SK-N-SH (cell line): Measurements from ENCODE around the gene SLC34A3. TPM values are rescaled to one million over a fixed set of nuclear protein-coding genes. Genes with fewer than 3 reads are reported as not detected.

Experiments used
- CTCF ChIA-PET: fragments of 300-600, 350-600 bp; formaldehyde crosslinking; extraction: SDS; loops from one replicate; lab custom pipeline; 2021; lab: Yijun Ruan, JAX
- POLR2A ChIA-PET: fragments of 350-600 bp; sonication (Branson Sonifier 250); formaldehyde crosslinking; extraction: SDS; loops from one replicate; lab custom pipeline; 2020; ENCODE audit warnings: antibody characterized with exemption, inconsistent platforms; lab: Yijun Ruan, JAX
- DNase-seq: peaks from one replicate; pipeline ENCODE4 v3.0.0; 2012
- H2AFZ ChIP-seq: fragments of 200-600 bp; sonication (generic); 2 replicates; pipeline ENCODE4 v1.8.1; 2016; ENCODE audit warnings: antibody characterized with exemption, mild to moderate bottlenecking, low read depth
- H3F3A ChIP-seq: fragments of 200-600 bp; sonication (generic); replicated peaks from 2 replicates; pipeline ENCODE3; 2016; ENCODE audit warnings: antibody characterized with exemption, mild to moderate bottlenecking; ENCODE audit not compliant: insufficient read depth
- H3K27ac ChIP-seq, 2 experiments: fragments of 200-500 bp in 1 of 2; fragments of 200-600 bp in 1 of 2; sonication (Bioruptor generic) in 1 of 2; sonication (generic), shearing (Covaris generic) in 1 of 2; 2 replicates each; pipeline versions ENCODE4 v1.5.1 to v1.6.1; 2014 to 2016; ENCODE audit warnings: low read depth in 2 of 2, inconsistent platforms in 1 of 2, low read length in 1 of 2, mild to moderate bottlenecking in 1 of 2, mixed read lengths in 1 of 2
- H3K27me3 ChIP-seq: fragments of 200-600 bp; sonication (generic), shearing (Covaris generic); 2 replicates; pipeline ENCODE4 v1.6.1; 2016; ENCODE audit warnings: mixed run types; ENCODE audit not compliant: insufficient read depth
- H3K36me3 ChIP-seq, 2 experiments: fragments of 200-500 bp in 1 of 2; fragments of 200-600 bp in 1 of 2; sonication (Bioruptor generic) in 1 of 2; sonication (generic) in 1 of 2; replicated peaks in 1 of 2; 2 replicates each; pipeline versions ENCODE3 to v1.5.1; 2014 to 2016; ENCODE audit warnings: low read length in 1 of 2, mild to moderate bottlenecking in 1 of 2; ENCODE audit not compliant: insufficient read depth in 2 of 2, control insufficient read depth in 1 of 2
- H3K4me1 ChIP-seq, 2 experiments: fragments of 200-500 bp in 1 of 2; fragments of 200-600 bp in 1 of 2; sonication (Bioruptor generic) in 1 of 2; sonication (generic), shearing (Covaris generic) in 1 of 2; 2 replicates each; pipeline versions ENCODE4 v1.5.1 to v1.6.1; 2014 to 2016; ENCODE audit warnings: low read depth in 1 of 2, low read length in 1 of 2, mixed run types in 1 of 2; ENCODE audit not compliant: insufficient read depth in 2 of 2, control insufficient read depth in 1 of 2
- H3K4me2 ChIP-seq: fragments of 200-600 bp; sonication (generic), shearing (Covaris generic); 2 replicates; pipeline ENCODE4 v1.6.1; 2017; ENCODE audit warnings: mixed run types
- H3K4me3 ChIP-seq, 2 experiments: fragments of 200-500 bp in 1 of 2; fragments of 200-600 bp in 1 of 2; sonication (Bioruptor generic) in 1 of 2; sonication (generic), shearing (Covaris generic) in 1 of 2; 2 replicates each; pipeline versions ENCODE4 v1.5.1 to v1.8.1; 2014 to 2016; ENCODE audit warnings: low read depth in 2 of 2, inconsistent platforms in 1 of 2, low read length in 1 of 2, mild to moderate bottlenecking in 1 of 2, mixed read lengths in 1 of 2, moderate library complexity in 1 of 2
- H3K79me2 ChIP-seq: fragments of 200-600 bp; sonication (generic); 2 replicates; pipeline ENCODE4 v1.8.1; 2017; ENCODE audit warnings: mild to moderate bottlenecking; ENCODE audit not compliant: insufficient read depth
- H3K9ac ChIP-seq: fragments of 200-600 bp; sonication (generic); 2 replicates; pipeline ENCODE4 v1.6.1; 2017; ENCODE audit warnings: mixed run types
- H3K9me2 ChIP-seq: fragments of 200-600 bp; sonication (generic); 2 replicates; pipeline ENCODE4 v1.6.1; 2017; ENCODE audit warnings: mixed run types
- H3K9me3 ChIP-seq: fragments of 200-600 bp; sonication (generic); 2 replicates; pipeline ENCODE4 v1.6.1; 2017; ENCODE audit warnings: mixed run types, mild to moderate bottlenecking, moderate library complexity
- H4K20me1 ChIP-seq: fragments of 200-600 bp; sonication (generic); 2 replicates; pipeline ENCODE4 v1.6.1; 2017; ENCODE audit warnings: mild to moderate bottlenecking, mixed run types; ENCODE audit not compliant: insufficient read depth
- CHD2 ChIP-seq: fragments of 150-350 bp; IDR thresholded peaks from 2 replicates; pipeline ENCODE4 v1.6.1; 2018; ENCODE audit warnings: low read length; ENCODE audit not compliant: partially characterized antibody
- ELF1 ChIP-seq: IDR thresholded peaks from 2 replicates; pipeline ENCODE4 v1.4.0; 2012
- EZH2phosphoT487 ChIP-seq: fragments of 200-600 bp; sonication (generic); IDR thresholded peaks from 2 replicates; pipeline ENCODE4 v1.6.1; 2017; ENCODE audit warnings: low read depth, mixed run types, mild to moderate bottlenecking, antibody characterized with exemption, moderate library complexity, borderline replicate concordance
- FOSL2 ChIP-seq: IDR thresholded peaks from 2 replicates; pipeline ENCODE4 v1.4.0; 2012; ENCODE audit warnings: low read depth, mild to moderate bottlenecking, moderate library complexity, borderline replicate concordance
- MXI1 ChIP-seq: IDR thresholded peaks from 2 replicates; pipeline ENCODE4 v1.6.1; 2012; ENCODE audit warnings: mild to moderate bottlenecking, low read depth, low read length, improper control_type of control experiment
- NRF1 ChIP-seq: IDR thresholded peaks from 2 replicates; pipeline ENCODE4 v1.6.1; 2012; ENCODE audit warnings: low read depth, mild to moderate bottlenecking, low read length
- RAD21 ChIP-seq: IDR thresholded peaks from 2 replicates; pipeline ENCODE4 v1.6.1; 2012; ENCODE audit warnings: mild to moderate bottlenecking, low read length
- REST ChIP-seq: IDR thresholded peaks from 2 replicates; pipeline ENCODE4 v1.6.1; 2012; ENCODE audit warnings: mild to moderate bottlenecking, low read depth, low read length, moderate library complexity
- RFX5 ChIP-seq: IDR thresholded peaks from 2 replicates; pipeline ENCODE4 v1.6.1; 2012; ENCODE audit warnings: mild to moderate bottlenecking, improper control_type of control experiment, low read length
- RXRA ChIP-seq: IDR thresholded peaks from 2 replicates; pipeline ENCODE4 v1.4.0; 2012; ENCODE audit warnings: low read depth, mild to moderate bottlenecking, borderline replicate concordance
- TAF1 ChIP-seq: IDR thresholded peaks from 2 replicates; pipeline ENCODE4 v1.6.1; 2012; ENCODE audit warnings: low read depth, mild to moderate bottlenecking, low read length, moderate library complexity, borderline replicate concordance
- TEAD4 ChIP-seq: IDR thresholded peaks from 2 replicates; pipeline ENCODE4 v1.4.0; 2012; ENCODE audit warnings: mild to moderate bottlenecking, borderline replicate concordance; ENCODE audit not compliant: insufficient read depth
- YY1 ChIP-seq: IDR thresholded peaks from 2 replicates; pipeline ENCODE4 v1.4.0; 2012; ENCODE audit warnings: low read depth, mild to moderate bottlenecking
- WGBS: methylation state at CpG from one replicate; pipeline ENCODE4 v1.1.6; 2017; ENCODE audit warnings: low lambda C conversion rate; 5-methylcytosine and 5-hydroxymethylcytosine counted together
- polyA plus RNA-seq, 3 experiments: library from polyadenylated mRNA; depleted of rRNA; stranded (reverse); fragments of >200 nt; gene quantifications; 2 replicates each; pipeline ENCODE4 v1.2.3, GENCODE V29; 2012
- TF ChIP-seq, protein P1 (sequence below): fragments of 150-350 bp; IDR thresholded peaks from 2 replicates; pipeline ENCODE4 v1.6.1; 2016; ENCODE audit warnings: mild to moderate bottlenecking, low read depth, low read length
- TF ChIP-seq, protein P2 (sequence below): fragments of 150-350 bp; IDR thresholded peaks from 2 replicates; pipeline ENCODE4 v1.6.1; 2017; ENCODE audit warnings: antibody characterized with exemption, low read length, low read depth, borderline replicate concordance
- TF ChIP-seq, protein P3 (sequence below): IDR thresholded peaks from 2 replicates; pipeline ENCODE4 v1.4.0; 2012; ENCODE audit warnings: low read depth, borderline replicate concordance

SLC34A3 gene
- polyA plus RNA-seq, 1 of the 3 experiments (the other 2 are of a cell fraction): not detected

- Histone ChIP-seq H3K4me3 (peak overlapping the region; percentile 94 to 96), H2AFZ (no peak overlapping the region), H3K4me2 (peak overlapping the region; percentile 95), H3K9ac (peak overlapping the region; percentile 88; the same call in 1 of the 2 replicates), H3K4me1 (peaks cover 0 to 21% of the 10 kb centered on the region in 2 experiments; a peak in 1 of 4 replicates), H3K36me3 (peaks cover 10 to 15% of the 10 kb centered on the region in 2 experiments), H3K9me3 (no peaks in the 10 kb centered on the region), H3K27me3 (no peaks in the 10 kb centered on the region), H3K9me2 (no peaks in the 10 kb centered on the region), H3F3A (no peaks in the 10 kb centered on the region), H4K20me1 (peaks cover 12% of the 10 kb centered on the region; the same call in 1 of the 2 replicates), H3K27ac (no peak overlapping the region), H3K79me2 (peaks cover 47% of the 10 kb centered on the region)
- ChIA-PET POLR2A (interaction anchor here (0.5 to 6.6 kb wide), 3 partner anchors 15 to 55 kb away, joined by 3 to 83 read pairs (median 3); partner anchors contain the start of gene TUBB4B), CTCF (interaction anchor here (1.7 to 4.6 kb wide), 2 partner anchors 19 to 30 kb away, joined by 4 to 33 read pairs; no protein-coding TSS in a partner anchor)
- no peak for TF ChIP-seq NRF1
- 0 out of 2 replicates have a peak, but pooled peaks have one; percentile 56 for TF ChIP-seq REST
- no peak for DNase-seq
- WGBS: 91% methylated on average over 6 of the region's 15 CpGs
Measured at GRCh38 chr9:137256362-137256761, 25.7 kb downstream of the SLC34A3 start.

DNA sequence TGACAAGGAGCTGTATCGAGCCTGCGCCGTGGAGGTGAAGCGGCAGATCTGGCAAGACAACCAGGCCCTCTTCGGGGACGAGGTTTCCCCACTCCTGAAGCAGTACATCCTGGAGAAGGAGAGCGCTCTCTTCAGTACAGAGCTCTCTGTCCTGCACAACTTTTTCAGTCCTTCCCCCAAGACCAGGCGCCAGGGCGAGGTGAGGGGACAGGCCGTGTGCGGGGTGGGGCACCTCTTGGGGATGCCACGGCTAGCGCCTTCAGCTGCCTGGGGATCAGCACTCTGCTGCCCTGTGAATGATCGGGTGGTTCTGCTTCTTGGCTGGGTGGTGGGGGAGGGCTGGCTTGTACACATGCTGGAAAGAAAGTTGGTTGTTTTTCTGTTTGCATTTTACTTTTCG is 26.2 kb downstream of the SLC34A3 start:
- Histone ChIP-seq H3K9me2 (no peaks in the 10 kb centered on the region), H3K9ac (no peak overlapping the region), H3K9me3 (no peaks in the 10 kb centered on the region), H3K4me1 (peaks cover 0 to 21% of the 10 kb centered on the region in 2 experiments; a peak in 1 of 4 replicates), H3K4me2 (peak overlapping the region; percentile 95), H3K27ac (no peak overlapping the region; a peak in 1 of 4 replicates), H2AFZ (no peak overlapping the region), H3F3A (no peaks in the 10 kb centered on the region), H3K79me2 (peaks cover 47% of the 10 kb centered on the region), H4K20me1 (peaks cover 12% of the 10 kb centered on the region; the same call in 1 of the 2 replicates), H3K4me3 (no peak overlapping the region; a peak in 1 of 4 replicates), H3K27me3 (no peaks in the 10 kb centered on the region), H3K36me3 (peaks cover 10 to 15% of the 10 kb centered on the region in 2 experiments)
- 88% methylated on average over 9 of the region's 15 CpGs for whole genome bisulfite sequencing
- POLR2A ChIA-PET: interaction anchor here (1.3 to 6.6 kb wide), 2 partner anchors 16 to 20 kb away, joined by 3 to 83 read pairs; partner anchors contain the start of gene TUBB4B
- CTCF ChIA-PET: interaction anchor here (1.7 to 4.6 kb wide), 2 partner anchors 19 to 30 kb away, joined by 4 to 33 read pairs; no protein-coding TSS in a partner anchor
- DNase-seq: no peak
- TF ChIP-seq, protein P1, sequence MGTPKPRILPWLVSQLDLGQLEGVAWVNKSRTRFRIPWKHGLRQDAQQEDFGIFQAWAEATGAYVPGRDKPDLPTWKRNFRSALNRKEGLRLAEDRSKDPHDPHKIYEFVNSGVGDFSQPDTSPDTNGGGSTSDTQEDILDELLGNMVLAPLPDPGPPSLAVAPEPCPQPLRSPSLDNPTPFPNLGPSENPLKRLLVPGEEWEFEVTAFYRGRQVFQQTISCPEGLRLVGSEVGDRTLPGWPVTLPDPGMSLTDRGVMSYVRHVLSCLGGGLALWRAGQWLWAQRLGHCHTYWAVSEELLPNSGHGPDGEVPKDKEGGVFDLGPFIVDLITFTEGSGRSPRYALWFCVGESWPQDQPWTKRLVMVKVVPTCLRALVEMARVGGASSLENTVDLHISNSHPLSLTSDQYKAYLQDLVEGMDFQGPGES: no peak
- TF ChIP-seq TAF1 (no peak), RXRA (no peak), RFX5 (no peak), CHD2 (no peak), EZH2phosphoT487 (no peak), RAD21 (no peak), MXI1 (no peak), YY1 (no peak), FOSL2 (no peak), TEAD4 (no peak), ELF1 (no peak), NRF1 (no peak)
- TF ChIP-seq, protein P2, sequence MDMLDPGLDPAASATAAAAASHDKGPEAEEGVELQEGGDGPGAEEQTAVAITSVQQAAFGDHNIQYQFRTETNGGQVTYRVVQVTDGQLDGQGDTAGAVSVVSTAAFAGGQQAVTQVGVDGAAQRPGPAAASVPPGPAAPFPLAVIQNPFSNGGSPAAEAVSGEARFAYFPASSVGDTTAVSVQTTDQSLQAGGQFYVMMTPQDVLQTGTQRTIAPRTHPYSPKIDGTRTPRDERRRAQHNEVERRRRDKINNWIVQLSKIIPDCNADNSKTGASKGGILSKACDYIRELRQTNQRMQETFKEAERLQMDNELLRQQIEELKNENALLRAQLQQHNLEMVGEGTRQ: no peak
- TF ChIP-seq, protein P3, sequence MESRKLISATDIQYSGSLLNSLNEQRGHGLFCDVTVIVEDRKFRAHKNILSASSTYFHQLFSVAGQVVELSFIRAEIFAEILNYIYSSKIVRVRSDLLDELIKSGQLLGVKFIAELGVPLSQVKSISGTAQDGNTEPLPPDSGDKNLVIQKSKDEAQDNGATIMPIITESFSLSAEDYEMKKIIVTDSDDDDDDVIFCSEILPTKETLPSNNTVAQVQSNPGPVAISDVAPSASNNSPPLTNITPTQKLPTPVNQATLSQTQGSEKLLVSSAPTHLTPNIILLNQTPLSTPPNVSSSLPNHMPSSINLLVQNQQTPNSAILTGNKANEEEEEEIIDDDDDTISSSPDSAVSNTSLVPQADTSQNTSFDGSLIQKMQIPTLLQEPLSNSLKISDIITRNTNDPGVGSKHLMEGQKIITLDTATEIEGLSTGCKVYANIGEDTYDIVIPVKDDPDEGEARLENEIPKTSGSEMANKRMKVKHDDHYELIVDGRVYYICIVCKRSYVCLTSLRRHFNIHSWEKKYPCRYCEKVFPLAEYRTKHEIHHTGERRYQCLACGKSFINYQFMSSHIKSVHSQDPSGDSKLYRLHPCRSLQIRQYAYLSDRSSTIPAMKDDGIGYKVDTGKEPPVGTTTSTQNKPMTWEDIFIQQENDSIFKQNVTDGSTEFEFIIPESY: no peak
